OCI-LY7 (cell line): ENCODE results near the gene CHMP4B. TPM values are rescaled to one million over a fixed set of nuclear protein-coding genes. Genes with fewer than 3 reads are reported as not detected.

Experiments used
- BruUV-seq: library from RNA; stranded (reverse); fragments of 400-500 nt; replicated peaks from 2 replicates; lab custom pipeline; 2021; lab: Mats Ljungman, UMichigan
- CTCF ChIA-PET: fragments of 300-600 bp; sonication (Branson Sonifier 250); formaldehyde crosslinking; loops from one replicate; lab custom pipeline; 2022; ENCODE audit warnings: antibody characterized with exemption; ENCODE audit not compliant: unreplicated experiment; lab: Charles Lee
- POLR2A ChIA-PET: fragments of 300-600 bp; sonication (Branson Sonifier 250); formaldehyde crosslinking; loops from one replicate; lab custom pipeline; 2022; ENCODE audit warnings: antibody characterized with exemption; lab: Charles Lee
- DNase-seq: peaks from one replicate; pipeline ENCODE4 v3.0.0-alpha.2; 2015; ENCODE audit warnings: low spot score
- H2AFZ ChIP-seq: fragments of 200-600 bp; sonication (generic), shearing (Covaris generic); 2 replicates; pipeline ENCODE4 v1.6.1; 2014; ENCODE audit warnings: mild to moderate bottlenecking, antibody characterized with exemption, low read length, moderate library complexity
- H3K27ac ChIP-seq: fragments of 200-600 bp; sonication (generic); 2 replicates; pipeline ENCODE4 v1.5.1; 2014; ENCODE audit warnings: mixed run types, low read depth, mild to moderate bottlenecking, moderate library complexity, low read length, inconsistent platforms; ENCODE audit not compliant: poor library complexity, severe bottlenecking
- H3K36me3 ChIP-seq: fragments of 200-600 bp; sonication (generic); 2 replicates; pipeline ENCODE4 v1.6.1; 2014; ENCODE audit warnings: mild to moderate bottlenecking, antibody characterized with exemption, low read length, moderate library complexity, mixed read lengths; ENCODE audit not compliant: insufficient read depth
- H3K4me1 ChIP-seq: fragments of 200-600 bp; sonication (generic); 2 replicates; pipeline ENCODE4 v1.5.1; 2014; ENCODE audit warnings: mild to moderate bottlenecking, low read length; ENCODE audit not compliant: insufficient read depth, poor library complexity, severe bottlenecking
- H3K4me2 ChIP-seq: fragments of 200-600 bp; sonication (generic); 2 replicates; pipeline ENCODE4 v1.6.1; 2014; ENCODE audit warnings: mild to moderate bottlenecking, low read length
- H3K4me3 ChIP-seq: fragments of 200-600 bp; sonication (generic); 2 replicates; pipeline ENCODE4 v1.5.1; 2014; ENCODE audit warnings: mild to moderate bottlenecking, low read depth, low read length; ENCODE audit not compliant: poor library complexity, severe bottlenecking
- H3K79me2 ChIP-seq: fragments of 200-600 bp; sonication (generic); 2 replicates; pipeline ENCODE4 v1.6.1; 2016; ENCODE audit warnings: low read depth, mild to moderate bottlenecking, low read length, moderate library complexity, mixed read lengths; ENCODE audit not compliant: insufficient read depth
- H3K9me2 ChIP-seq: fragments of 200-600 bp; sonication (generic); 2 replicates; pipeline ENCODE4 v1.6.1; 2016; ENCODE audit warnings: mild to moderate bottlenecking, low read length, mixed read lengths; ENCODE audit not compliant: insufficient read depth
- H3K9me3 ChIP-seq: fragments of 200-600 bp; sonication (generic); 2 replicates; pipeline ENCODE4 v1.6.1; 2014; ENCODE audit warnings: mild to moderate bottlenecking, mixed run types, low read length, mixed read lengths
- H4K20me1 ChIP-seq: fragments of 200-600 bp; sonication (generic); 2 replicates; pipeline ENCODE4 v1.6.1; 2014; ENCODE audit warnings: mild to moderate bottlenecking, antibody characterized with exemption, low read length, moderate library complexity, mixed read lengths; ENCODE audit not compliant: insufficient read depth
- EZH2phosphoT487 ChIP-seq: fragments of 200-600 bp; sonication (generic); IDR thresholded peaks from 2 replicates; pipeline ENCODE4 v1.6.1; 2018; ENCODE audit warnings: low read depth, borderline replicate concordance, mild to moderate bottlenecking, mixed run types, antibody characterized with exemption, low read length, moderate library complexity, mixed read lengths
- intact Hi-C: fragments of 100-400 bp; cut with micrococcal nuclease; formaldehyde crosslinking; loops from one replicate; pipeline ENCODE4 v1.10.0; 2022; ENCODE audit not compliant: unreplicated experiment
- total RNA-seq, 2 experiments: library from RNA; depleted of rRNA in 1 of 2; stranded (reverse); fragments of >200 nt in 1 of 2; shearing (Covaris generic) in 1 of 2; gene quantifications; 2 replicates each; pipeline ENCODE4 v1.2.3, GENCODE V29; 2014 to 2022
- TF ChIP-seq, protein P1 (sequence below): fragments of 200-600 bp; sonication (generic); conservative IDR thresholded peaks from 2 replicates; pipeline ENCODE4 v1.5.1; 2014; ENCODE audit warnings: mild to moderate bottlenecking, antibody characterized with exemption, low read length, moderate library complexity, mixed read lengths

The CHMP4B gene
- total RNA-seq, 2 experiments from 2014 or later, result 32.4 to 84.2 TPM

GRCh38 chr20:33866398-33867100 is 55.4 kb downstream of the CHMP4B start:
- no peak overlapping the region for H3K4me2 ChIP-seq
- no peak for DNase-seq
- H3K36me3 ChIP-seq, result no peaks in the 10 kb centered on the region
- POLR2A ChIA-PET, result interaction anchor here (0.5 to 0.6 kb wide), 2 partner anchors 43 to 243 kb away, joined by 3 read pairs; no protein-coding TSS in a partner anchor
- no peaks in the 10 kb centered on the region for H3K9me3 ChIP-seq
- H3K4me1 ChIP-seq, result peaks cover 55% of the 10 kb centered on the region
- H3K4me3 ChIP-seq, result no peak overlapping the region
- no peak overlapping the region for H2AFZ ChIP-seq
- no peaks in the 10 kb centered on the region for H3K9me2 ChIP-seq
- CTCF ChIA-PET, result no interaction called here
- TF ChIP-seq, protein P1, sequence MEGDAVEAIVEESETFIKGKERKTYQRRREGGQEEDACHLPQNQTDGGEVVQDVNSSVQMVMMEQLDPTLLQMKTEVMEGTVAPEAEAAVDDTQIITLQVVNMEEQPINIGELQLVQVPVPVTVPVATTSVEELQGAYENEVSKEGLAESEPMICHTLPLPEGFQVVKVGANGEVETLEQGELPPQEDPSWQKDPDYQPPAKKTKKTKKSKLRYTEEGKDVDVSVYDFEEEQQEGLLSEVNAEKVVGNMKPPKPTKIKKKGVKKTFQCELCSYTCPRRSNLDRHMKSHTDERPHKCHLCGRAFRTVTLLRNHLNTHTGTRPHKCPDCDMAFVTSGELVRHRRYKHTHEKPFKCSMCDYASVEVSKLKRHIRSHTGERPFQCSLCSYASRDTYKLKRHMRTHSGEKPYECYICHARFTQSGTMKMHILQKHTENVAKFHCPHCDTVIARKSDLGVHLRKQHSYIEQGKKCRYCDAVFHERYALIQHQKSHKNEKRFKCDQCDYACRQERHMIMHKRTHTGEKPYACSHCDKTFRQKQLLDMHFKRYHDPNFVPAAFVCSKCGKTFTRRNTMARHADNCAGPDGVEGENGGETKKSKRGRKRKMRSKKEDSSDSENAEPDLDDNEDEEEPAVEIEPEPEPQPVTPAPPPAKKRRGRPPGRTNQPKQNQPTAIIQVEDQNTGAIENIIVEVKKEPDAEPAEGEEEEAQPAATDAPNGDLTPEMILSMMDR, result no peak
- no peak for TF ChIP-seq EZH2phosphoT487
- no peak overlapping the region for H3K27ac ChIP-seq
- no TSS peak for BruUV-seq
- intact Hi-C loops, result no loop called here
- H3K79me2 ChIP-seq, result no peaks in the 10 kb centered on the region
- no peaks in the 10 kb centered on the region for H4K20me1 ChIP-seq

DNA sequence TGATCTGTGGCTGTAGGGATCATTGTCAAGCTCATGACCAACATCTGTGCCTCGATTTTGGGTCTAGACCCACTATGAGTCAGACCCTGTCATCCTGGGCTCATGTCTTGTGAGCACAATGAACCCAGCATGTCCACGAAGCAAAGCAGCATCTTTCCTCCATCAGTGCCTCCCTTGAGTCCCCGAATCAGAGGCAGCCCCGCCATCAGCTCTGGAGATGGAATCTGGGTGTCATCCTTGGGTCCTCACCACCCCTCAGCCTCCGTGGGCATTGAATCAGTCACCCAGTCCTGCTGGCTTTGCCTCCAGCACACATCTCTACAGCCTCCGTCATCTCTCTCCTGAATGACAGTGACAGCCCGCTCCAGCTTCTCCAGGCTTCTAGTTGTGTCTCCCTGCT is 56.9 kb downstream of the CHMP4B start:
- Histone ChIP-seq H3K9me2 (no peaks in the 10 kb centered on the region), H3K36me3 (no peaks in the 10 kb centered on the region), H3K9me3 (no peaks in the 10 kb centered on the region), H3K4me1 (peaks cover 51% of the 10 kb centered on the region), H2AFZ (no peak overlapping the region; the same call in 1 of the 2 replicates), H3K79me2 (no peaks in the 10 kb centered on the region), H3K4me3 (no peak overlapping the region), H4K20me1 (no peaks in the 10 kb centered on the region), H3K27ac (no peak overlapping the region), H3K4me2 (no peak overlapping the region)
- intact Hi-C loops, result no loop called here
- BruUV-seq, result no TSS peak
- no peak for DNase-seq
- ChIA-PET POLR2A (interaction anchor here (0.6 kb wide), 1 partner anchor 34 kb away, joined by 5 read pairs; no protein-coding TSS in a partner anchor), CTCF (no interaction called here)
- no peak for TF ChIP-seq EZH2phosphoT487
- TF ChIP-seq, protein P1, result no peak

- TF ChIP-seq, protein P1, result no peak
- TF ChIP-seq EZH2phosphoT487, result no peak
- BruUV-seq, result no TSS peak
- DNase-seq, result no peak
- H4K20me1 ChIP-seq, result no peaks in the 10 kb centered on the region
- no peaks in the 10 kb centered on the region for H3K9me3 ChIP-seq
- POLR2A ChIA-PET, result no interaction called here
- no peaks in the 10 kb centered on the region for H3K9me2 ChIP-seq
- H3K4me1 ChIP-seq, result peaks cover 51% of the 10 kb centered on the region
- no peaks in the 10 kb centered on the region for H3K36me3 ChIP-seq
- CTCF ChIA-PET, result no interaction called here
- no peaks in the 10 kb centered on the region for H3K79me2 ChIP-seq
- intact Hi-C loops, result no loop called here
- no peak overlapping the region for H3K4me3 ChIP-seq
- H2AFZ ChIP-seq, result no peak overlapping the region
- no peak overlapping the region for H3K27ac ChIP-seq
- H3K4me2 ChIP-seq, result no peak overlapping the region
These were observed 57.4 kb downstream of the CHMP4B start for GRCh38 chr20:33868595-33868994.
